KMS-11 (cell line): Measurements from ENCODE around the gene GLRX.

ENCODE experiments used
- H2AFZ ChIP-seq: fragments of 200-600 bp; sonication (generic); 2 replicates; pipeline ENCODE4 v1.6.1; 2016; ENCODE audit warnings: antibody characterized with exemption, mixed run types, low read depth
- H3K27ac ChIP-seq: fragments of 200-600 bp; sonication (generic); 2 replicates; pipeline ENCODE4 v1.6.1; 2016; ENCODE audit warnings: mild to moderate bottlenecking, mixed run types
- H3K27me3 ChIP-seq: fragments of 200-600 bp; sonication (generic); 2 replicates; pipeline ENCODE4 v1.6.1; 2017; ENCODE audit warnings: mild to moderate bottlenecking, low read depth, mixed run types, moderate library complexity; ENCODE audit not compliant: insufficient read depth
- H3K36me3 ChIP-seq: fragments of 200-600 bp; sonication (generic); 2 replicates; pipeline ENCODE4 v1.6.1; 2017; ENCODE audit warnings: mild to moderate bottlenecking, mixed run types; ENCODE audit not compliant: insufficient read depth
- H3K4me1 ChIP-seq: fragments of 200-600 bp; sonication (generic); 2 replicates; pipeline ENCODE4 v1.6.1; 2016; ENCODE audit warnings: mild to moderate bottlenecking, low read depth, mixed run types; ENCODE audit not compliant: poor library complexity, severe bottlenecking
- H3K4me2 ChIP-seq: fragments of 200-600 bp; sonication (generic); 2 replicates; pipeline ENCODE4 v1.7.0; 2016; ENCODE audit warnings: mild to moderate bottlenecking, mixed run types
- H3K4me3 ChIP-seq: fragments of 200-600 bp; sonication (generic); IDR thresholded peaks from 2 replicates; pipeline ENCODE4 v1.6.1; 2017; ENCODE audit warnings: low read depth, low read length, mixed read lengths; ENCODE audit not compliant: insufficient read depth
- H3K79me2 ChIP-seq: fragments of 200-600 bp; sonication (generic); 2 replicates; pipeline ENCODE4 v1.6.1; 2016; ENCODE audit warnings: low read depth, mixed run types; ENCODE audit not compliant: insufficient read depth
- H3K9ac ChIP-seq: fragments of 200-600 bp; sonication (generic); 2 replicates; pipeline ENCODE4 v1.6.1; 2016; ENCODE audit warnings: mild to moderate bottlenecking, mixed run types
- H4K20me1 ChIP-seq: fragments of 200-600 bp; sonication (generic); 2 replicates; pipeline ENCODE4 v1.6.1; 2016; ENCODE audit warnings: mild to moderate bottlenecking, mixed run types; ENCODE audit not compliant: insufficient read depth
- TF ChIP-seq, protein P1 (sequence below): fragments of 200-600 bp; sonication (generic); conservative IDR thresholded peaks from 2 replicates; pipeline ENCODE4 v1.6.1; 2017; ENCODE audit warnings: low read depth, mild to moderate bottlenecking, antibody characterized with exemption, low read length, moderate library complexity, mixed read lengths

The GLRX gene

DNA sequence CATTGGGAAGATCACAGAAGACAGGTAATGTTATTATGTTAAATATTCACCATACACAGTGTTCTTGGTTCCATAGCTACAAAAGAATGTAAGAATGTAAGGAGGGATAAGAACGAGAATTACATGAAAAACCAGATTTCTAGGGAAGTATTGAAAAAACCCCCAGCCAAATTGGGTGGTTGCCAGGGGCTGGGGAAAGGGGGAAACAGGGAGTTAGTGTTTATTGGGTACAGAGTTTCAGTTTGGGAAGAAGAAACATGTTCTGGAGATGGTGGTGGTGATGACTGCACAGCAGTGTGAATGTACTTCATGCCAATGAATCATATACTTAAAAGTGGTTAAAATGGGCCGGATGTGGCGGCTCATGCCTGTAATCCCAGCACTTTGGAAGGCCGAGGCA, 40.3 kb downstream of the GLRX start:
- Histone ChIP-seq H4K20me1 (no peaks in the 10 kb centered on the region), H3K79me2 (no peaks in the 10 kb centered on the region), H3K9ac (no peak overlapping the region), H3K36me3 (no peaks in the 10 kb centered on the region), H3K27ac (no peak overlapping the region), H3K4me2 (no peak overlapping the region), H3K4me3 (no peak overlapping the region), H3K27me3 (no peaks in the 10 kb centered on the region), H3K4me1 (peaks cover 17% of the 10 kb centered on the region), H2AFZ (no peak overlapping the region)
- TF ChIP-seq, protein P1, sequence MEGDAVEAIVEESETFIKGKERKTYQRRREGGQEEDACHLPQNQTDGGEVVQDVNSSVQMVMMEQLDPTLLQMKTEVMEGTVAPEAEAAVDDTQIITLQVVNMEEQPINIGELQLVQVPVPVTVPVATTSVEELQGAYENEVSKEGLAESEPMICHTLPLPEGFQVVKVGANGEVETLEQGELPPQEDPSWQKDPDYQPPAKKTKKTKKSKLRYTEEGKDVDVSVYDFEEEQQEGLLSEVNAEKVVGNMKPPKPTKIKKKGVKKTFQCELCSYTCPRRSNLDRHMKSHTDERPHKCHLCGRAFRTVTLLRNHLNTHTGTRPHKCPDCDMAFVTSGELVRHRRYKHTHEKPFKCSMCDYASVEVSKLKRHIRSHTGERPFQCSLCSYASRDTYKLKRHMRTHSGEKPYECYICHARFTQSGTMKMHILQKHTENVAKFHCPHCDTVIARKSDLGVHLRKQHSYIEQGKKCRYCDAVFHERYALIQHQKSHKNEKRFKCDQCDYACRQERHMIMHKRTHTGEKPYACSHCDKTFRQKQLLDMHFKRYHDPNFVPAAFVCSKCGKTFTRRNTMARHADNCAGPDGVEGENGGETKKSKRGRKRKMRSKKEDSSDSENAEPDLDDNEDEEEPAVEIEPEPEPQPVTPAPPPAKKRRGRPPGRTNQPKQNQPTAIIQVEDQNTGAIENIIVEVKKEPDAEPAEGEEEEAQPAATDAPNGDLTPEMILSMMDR: no peak

DNA sequence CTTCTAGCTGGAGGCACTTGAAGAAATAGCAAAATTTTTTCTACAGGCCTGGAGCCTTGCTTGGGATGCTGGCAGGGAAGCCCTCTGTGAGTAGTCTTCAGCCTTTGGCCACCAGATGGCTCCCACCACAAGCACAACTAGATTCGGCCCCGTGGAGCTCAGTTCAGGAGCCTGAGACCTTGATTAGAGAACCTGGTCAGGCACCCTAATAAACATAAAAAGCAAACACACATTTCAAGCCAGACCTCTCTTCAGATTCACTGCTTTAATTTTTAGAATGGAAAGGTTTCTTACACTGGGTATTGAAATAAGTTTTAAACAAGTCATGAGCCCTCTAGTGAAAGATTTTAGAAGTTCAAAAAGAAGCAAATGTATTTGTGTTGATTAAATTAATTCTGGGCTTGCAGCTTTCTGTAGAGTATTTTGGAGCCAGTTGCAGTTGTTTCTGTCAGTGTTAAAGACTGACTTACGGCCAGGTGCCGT, 41.4 kb downstream of the GLRX start:
- TF ChIP-seq, protein P1: peak; percentile 99
- Histone ChIP-seq H3K4me3 (no peak overlapping the region), H3K9ac (no peak overlapping the region), H3K4me2 (peak overlapping the region; percentile 2), H3K27me3 (no peaks in the 10 kb centered on the region), H4K20me1 (no peaks in the 10 kb centered on the region), H3K79me2 (no peaks in the 10 kb centered on the region), H2AFZ (peak overlapping the region; percentile 24; the same call in 1 of the 2 replicates), H3K27ac (peak overlapping the region; percentile 18; the same call in 1 of the 2 replicates), H3K4me1 (peaks cover 27% of the 10 kb centered on the region), H3K36me3 (no peaks in the 10 kb centered on the region)

- no peak overlapping the region for H3K4me3 ChIP-seq
- peak overlapping the region; percentile 2; the same call in 1 of the 2 replicates for H3K4me2 ChIP-seq
- no peak overlapping the region for H3K9ac ChIP-seq
- H3K4me1 ChIP-seq: peaks cover 32% of the 10 kb centered on the region
- no peaks in the 10 kb centered on the region for H3K27me3 ChIP-seq
- no peaks in the 10 kb centered on the region for H3K79me2 ChIP-seq
- H2AFZ ChIP-seq: no peak overlapping the region
- H3K27ac ChIP-seq: no peak overlapping the region; the same call in 1 of the 2 replicates
- H3K36me3 ChIP-seq: no peaks in the 10 kb centered on the region
- TF ChIP-seq, protein P1: no peak
- H4K20me1 ChIP-seq: no peaks in the 10 kb centered on the region
Observed at GRCh38 chr5:95780597-95780996, 41.9 kb downstream of the GLRX start.

GRCh38 chr5:95779611-95780010, 42.9 kb downstream of the GLRX start:
- Histone ChIP-seq H3K27me3 (no peaks in the 10 kb centered on the region), H3K79me2 (no peaks in the 10 kb centered on the region), H4K20me1 (no peaks in the 10 kb centered on the region), H3K27ac (no peak overlapping the region), H3K4me3 (no peak overlapping the region), H3K9ac (no peak overlapping the region), H2AFZ (no peak overlapping the region), H3K4me2 (no peak overlapping the region), H3K4me1 (peaks cover 32% of the 10 kb centered on the region), H3K36me3 (no peaks in the 10 kb centered on the region)
- TF ChIP-seq, protein P1: no peak
